Ecto neural progenitor cell (in vitro differentiated cells): ENCODE measurements around the gene RMC1.
"Not testable (repeated sequence)": the region's sequence is repeated elsewhere in the genome, so short reads cannot be mapped to it uniquely, and the experiment has no call there.

Source experiments
- DNase-seq: peaks from one replicate; pipeline ENCODE4 v3.0.0-alpha.2; 2018; ENCODE audit warnings: low spot score

RMC1 gene

GRCh38 chr18:23503038-23503962, at the start of gene RMC1:
RMC1 (plus strand) TSS chr18:23503511; CDS start chr18:23503619, 108 bp downstream.
- DNase-seq: peak; percentile 98

DNA sequence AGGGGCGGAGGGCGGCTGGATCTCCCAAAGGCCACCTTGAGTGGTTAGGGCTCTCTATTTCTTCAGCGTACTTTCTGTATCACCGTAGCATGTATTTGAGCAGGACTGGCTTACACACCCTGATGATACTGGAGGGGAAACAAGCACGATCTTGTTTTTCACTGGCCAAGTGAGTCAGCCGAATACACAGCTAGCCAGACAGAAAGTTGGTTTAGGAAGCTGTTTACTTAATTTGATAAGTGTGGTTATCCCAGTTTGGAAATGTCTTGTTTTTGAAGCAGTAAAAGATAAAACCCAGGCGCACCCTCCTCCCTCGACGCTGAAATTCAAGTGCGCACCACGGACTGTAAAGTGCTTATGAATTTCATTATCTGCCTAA, 49.6 kb upstream of the RMC1 start:
- no peak for DNase-seq

- DNase-seq: no peak
These were observed 46.5 kb upstream of the RMC1 start for GRCh38 chr18:23456835-23457234.

GRCh38 chr18:23458830-23459529, 44.3 kb upstream of the RMC1 start:
- no peak for DNase-seq

- no peak for DNase-seq
These were observed 43.8 kb upstream of the RMC1 start for GRCh38 chr18:23459530-23459921.

GRCh38 chr18:23460285-23461273, 42.7 kb upstream of the RMC1 start:
- no peak for DNase-seq

DNA sequence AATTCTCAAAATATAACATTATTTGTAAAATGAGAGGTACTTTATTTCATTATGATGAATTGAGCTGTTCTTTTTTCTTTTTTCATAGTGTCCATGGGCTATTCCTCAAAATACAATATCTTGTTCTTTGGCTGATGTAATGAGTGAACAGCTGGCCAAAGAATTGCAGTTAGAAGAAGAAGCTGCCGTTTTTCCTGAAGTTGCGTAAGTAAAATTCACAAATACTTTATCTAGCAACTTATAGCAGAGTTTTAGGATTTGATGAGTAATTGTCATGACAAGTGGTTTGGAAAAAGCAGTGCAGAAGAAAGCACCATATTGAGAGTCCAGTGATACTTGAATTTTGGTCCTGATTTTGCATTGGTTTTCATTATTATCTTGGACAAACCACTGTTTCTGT, 40.4 kb upstream of the RMC1 start:
- DNase-seq: no peak

DNA sequence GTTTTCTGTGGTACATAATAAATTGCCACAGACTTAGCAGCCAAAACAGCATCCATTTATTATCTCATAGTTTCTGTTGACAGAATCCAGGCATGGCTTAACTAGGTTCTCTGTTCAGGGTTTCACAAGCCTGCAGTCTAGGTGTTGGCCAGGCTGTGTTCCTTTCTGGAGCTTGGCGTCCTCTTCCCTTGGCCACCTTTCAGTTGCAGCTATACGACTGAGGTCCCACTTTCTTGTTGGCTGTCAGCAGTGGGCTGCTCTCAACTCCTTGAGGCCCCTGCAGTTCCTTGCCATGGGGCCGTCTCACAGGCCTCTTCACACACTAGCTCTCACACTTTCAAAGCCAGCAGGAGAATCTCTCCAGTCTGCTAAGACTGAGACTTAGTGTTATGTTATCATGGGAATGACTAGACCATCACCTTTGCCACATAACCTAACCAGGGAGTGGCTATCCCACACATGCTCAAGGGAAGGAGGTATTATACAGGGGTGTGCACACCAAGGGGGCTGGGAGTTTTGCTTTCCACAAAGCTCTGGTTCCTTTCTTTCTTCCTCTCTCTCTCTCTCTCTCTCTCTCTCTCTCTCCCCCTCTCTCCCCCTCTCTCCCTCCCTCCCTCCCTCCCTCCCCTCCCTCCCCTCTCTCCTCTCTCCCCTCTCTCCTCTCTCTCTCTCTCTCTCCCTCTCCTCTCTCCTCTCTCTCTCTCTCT, 34.4 kb upstream of the RMC1 start:
- no peak for DNase-seq

DNA sequence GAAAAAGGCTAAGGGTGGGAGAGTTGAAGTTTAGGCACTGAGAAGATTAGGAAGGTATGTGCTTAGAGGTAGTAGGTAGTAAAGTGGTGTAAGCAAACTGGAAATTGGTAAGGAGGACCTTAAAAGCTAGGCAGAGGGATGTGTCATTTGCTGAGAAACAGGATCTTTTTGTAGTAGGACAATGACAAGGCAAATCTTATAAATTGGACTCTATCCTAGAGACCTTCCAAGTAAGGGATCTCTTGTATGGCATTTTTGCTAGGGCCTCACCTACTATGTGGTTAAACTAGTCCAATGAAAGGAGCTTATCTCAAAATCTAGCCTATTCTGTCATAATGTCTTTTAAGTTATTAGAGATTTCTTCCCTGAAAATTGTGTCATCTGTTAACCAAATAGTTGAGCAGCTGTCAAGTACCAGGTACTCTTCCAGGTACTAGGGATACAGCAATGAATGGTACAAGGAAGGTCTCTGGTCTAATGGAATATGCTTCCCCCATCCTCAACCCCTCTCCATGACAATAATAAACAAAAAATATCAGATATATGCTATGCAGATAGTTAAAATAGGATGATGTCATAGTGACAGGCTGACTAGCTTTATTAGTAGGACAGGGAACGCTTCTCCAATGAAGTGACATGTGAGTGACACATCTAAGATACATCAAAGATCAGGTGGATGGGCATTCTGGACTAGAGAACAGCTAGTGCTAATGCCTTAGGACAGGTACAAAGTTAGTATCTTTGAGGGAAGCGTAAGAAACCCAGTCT, 32.5 kb upstream of the RMC1 start:
- no peak for DNase-seq

DNA sequence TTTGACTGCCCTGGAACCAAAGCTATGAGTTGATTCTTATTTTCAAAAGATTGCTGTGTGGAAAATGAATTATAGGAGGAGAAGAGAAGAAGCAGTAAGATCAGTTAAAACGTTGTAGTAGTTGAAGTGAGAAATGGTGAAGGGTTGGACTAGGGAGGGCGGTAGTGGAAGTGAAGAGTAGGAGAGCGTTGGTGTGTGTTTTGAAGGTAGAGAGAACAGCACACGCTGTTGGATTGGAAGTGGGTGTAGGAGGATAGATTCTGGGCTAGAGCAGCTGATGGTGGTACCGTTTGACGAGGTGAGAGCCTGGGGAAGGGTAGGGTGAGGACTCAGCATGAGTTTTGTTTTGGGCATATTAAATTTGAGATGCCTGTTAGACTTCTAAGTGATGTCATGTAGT, 31.8 kb upstream of the RMC1 start:
- no peak for DNase-seq

DNA sequence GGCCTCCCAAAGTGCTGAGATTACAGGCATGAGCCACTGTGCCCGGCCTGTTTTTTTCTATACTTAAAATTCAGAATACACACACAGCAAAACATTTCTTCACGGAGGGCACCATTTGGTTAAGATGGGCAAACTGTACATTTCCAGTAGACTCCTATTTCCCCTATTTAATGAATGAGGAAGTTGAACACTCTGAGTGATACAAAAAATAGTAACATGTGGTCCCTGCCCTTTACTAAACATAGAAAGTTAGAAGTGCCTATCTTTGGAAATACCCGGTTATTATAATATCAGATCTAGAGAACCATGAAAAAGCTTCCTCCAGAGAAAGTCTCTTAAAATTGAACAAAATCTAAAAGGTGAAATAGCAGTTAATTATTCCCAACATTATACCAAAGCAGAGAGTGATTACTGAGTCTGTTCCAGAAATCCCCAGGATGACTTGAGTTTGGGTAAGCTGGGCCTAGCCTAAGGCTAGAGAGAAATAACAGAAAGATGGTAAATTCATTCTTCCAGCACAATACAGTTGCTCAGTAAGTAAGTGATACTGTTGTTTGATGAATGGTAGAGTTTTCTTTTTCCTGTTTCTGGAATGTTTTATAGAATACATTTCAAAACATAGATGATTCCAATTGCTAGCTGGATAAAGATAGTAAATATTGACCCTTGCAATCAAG, 23.3 kb upstream of the RMC1 start:
- DNase-seq: no peak

GRCh38 chr18:23484561-23485182, 18.6 kb upstream of the RMC1 start:
- DNase-seq: no peak

- DNase-seq: no peak
These were observed 17.9 kb upstream of the RMC1 start for GRCh38 chr18:23485386-23485785.

DNA sequence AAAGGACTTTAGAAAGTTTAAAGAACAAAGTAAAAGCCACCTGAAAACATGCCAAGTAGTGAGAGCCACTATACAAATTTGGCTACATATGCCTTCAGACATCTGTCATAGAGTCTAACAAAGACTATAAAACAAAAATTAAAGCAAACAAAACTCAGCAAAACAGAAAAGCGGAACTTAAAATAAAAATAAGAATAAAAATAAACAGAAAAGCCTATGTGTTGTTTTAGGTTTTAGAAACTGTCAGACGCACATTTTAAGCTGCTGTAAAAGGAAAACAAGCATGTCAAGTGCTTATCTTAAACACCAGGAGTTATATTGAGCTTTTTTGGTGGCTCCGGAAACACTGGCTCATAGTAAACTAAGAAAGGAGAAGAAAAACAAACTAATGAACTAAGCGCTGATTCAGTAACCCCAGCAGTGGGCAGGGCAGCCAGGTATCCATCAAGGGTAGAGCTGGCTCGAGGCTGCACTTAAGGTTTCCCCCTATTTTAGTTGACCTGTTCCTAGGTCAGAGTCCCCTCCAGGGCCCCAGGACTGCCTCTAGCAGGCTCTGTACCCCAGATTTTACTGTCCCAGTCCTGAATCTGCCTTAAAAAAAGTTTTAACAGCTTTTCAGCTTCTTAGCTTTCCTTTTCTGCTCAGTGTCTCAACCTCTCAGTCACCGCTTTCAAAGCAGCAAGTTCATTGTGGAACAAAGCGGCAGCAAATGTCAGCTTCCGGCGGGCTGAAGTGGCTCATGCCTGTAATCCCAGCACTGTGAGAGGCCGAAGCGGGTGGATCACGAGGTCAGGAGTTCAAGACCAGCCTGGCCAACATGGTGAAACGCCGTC, 15.4 kb upstream of the RMC1 start:
- DNase-seq: no peak

DNA sequence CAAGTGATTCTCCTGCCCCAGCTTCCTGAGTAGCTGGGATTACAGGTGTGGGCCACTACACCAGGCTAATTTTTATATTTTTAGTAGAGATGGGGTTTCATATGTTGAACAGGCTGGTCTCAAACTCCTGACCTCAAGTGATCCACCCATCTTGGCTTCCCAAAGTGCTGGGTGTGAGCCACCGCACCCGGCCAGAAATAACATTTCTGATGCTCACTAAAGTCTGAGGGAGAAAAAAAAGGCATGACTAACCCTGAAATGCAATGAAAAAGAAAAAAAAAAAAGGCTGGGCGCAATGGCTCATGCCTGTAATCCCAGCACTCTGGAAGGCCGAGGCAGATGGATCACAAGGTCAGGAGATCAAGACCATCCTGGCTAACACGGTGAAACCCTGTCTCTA, 13.7 kb upstream of the RMC1 start:
- DNase-seq: not testable (repeated sequence)

DNA sequence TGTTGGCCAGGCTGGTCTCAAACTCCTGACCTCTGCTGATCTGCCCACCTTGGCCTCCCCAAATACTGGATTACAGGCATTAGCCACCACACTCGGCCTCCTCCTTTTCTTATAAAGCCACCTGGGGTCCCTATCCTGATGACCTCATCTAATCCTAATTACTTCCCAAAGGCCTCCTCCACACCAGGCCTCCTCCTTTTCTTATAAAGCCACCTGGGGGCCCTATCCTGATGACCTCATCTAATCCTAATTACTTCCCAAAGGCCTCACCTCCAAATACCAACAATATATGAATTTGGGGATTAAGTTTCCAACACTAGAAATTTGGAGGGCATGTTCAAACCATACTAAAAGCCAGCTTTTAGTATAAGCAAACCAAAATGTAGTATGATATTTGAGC, 9.7 kb upstream of the RMC1 start:
- DNase-seq: no peak

- DNase-seq: no peak
These were observed 8.3 kb upstream of the RMC1 start for GRCh38 chr18:23494992-23495391.

GRCh38 chr18:23495723-23496440, 7.4 kb upstream of the RMC1 start:
- no peak for DNase-seq
